Neural progenitor cell (in vitro differentiated cells): Measurements from ENCODE around the gene PHGDH. TPM values are rescaled to one million over a fixed set of nuclear protein-coding genes. Genes with fewer than 3 reads are reported as not detected.
"Not testable (repeated sequence)": the region's sequence is repeated elsewhere in the genome, so short reads cannot be mapped to it uniquely, and the experiment has no call there.

Source experiments
- DNase-seq: peaks from one replicate; pipeline ENCODE4 v3.0.0-alpha.2; 2016; ENCODE audit warnings: low spot score
- H2AFZ ChIP-seq: fragments of 200-600 bp; sonication (generic); replicated peaks from 2 replicates; pipeline ENCODE4 v1.6.1; 2016; ENCODE audit warnings: antibody characterized with exemption
- H3F3A ChIP-seq: fragments of 200-600 bp; sonication (generic); 2 replicates; pipeline ENCODE4 v1.6.1; 2016; ENCODE audit warnings: antibody characterized with exemption, low read depth
- H3K27ac ChIP-seq: fragments of 200-600 bp; sonication (generic); 2 replicates; pipeline ENCODE4 v1.5.1; 2016; ENCODE audit warnings: mild to moderate bottlenecking
- H3K27me3 ChIP-seq: fragments of 200-600 bp; sonication (generic); 2 replicates; pipeline ENCODE4 v1.6.1; 2016; ENCODE audit warnings: mild to moderate bottlenecking, moderate library complexity
- H3K36me3 ChIP-seq: fragments of 200-600 bp; sonication (generic); 2 replicates; pipeline ENCODE4 v1.5.1; 2016
- H3K4me1 ChIP-seq: fragments of 200-600 bp; sonication (generic); 2 replicates; pipeline ENCODE4 v1.6.1; 2016; ENCODE audit warnings: mixed run types
- H3K4me2 ChIP-seq: fragments of 200-600 bp; sonication (generic); 2 replicates; pipeline ENCODE4 v1.6.1; 2016
- H3K4me3 ChIP-seq: fragments of 200-600 bp; sonication (generic); 2 replicates; pipeline ENCODE4 v1.5.1; 2016
- H3K79me2 ChIP-seq: fragments of 200-600 bp; sonication (generic); 2 replicates; pipeline ENCODE4 v1.6.1; 2016; ENCODE audit warnings: low read depth
- H3K9ac ChIP-seq: fragments of 200-600 bp; sonication (generic); 2 replicates; pipeline ENCODE4 v1.6.1; 2016
- H3K9me3 ChIP-seq: fragments of 200-600 bp; sonication (generic); 2 replicates; pipeline ENCODE4 v1.5.1; 2016; ENCODE audit warnings: low read depth
- H4K20me1 ChIP-seq: fragments of 200-600 bp; sonication (generic); 2 replicates; pipeline ENCODE4 v1.6.1; 2016; ENCODE audit warnings: low read depth
- H3K27ac Mint-ChIP-seq: 3 replicates; pipeline ENCODE4 v1.8.0; 2021; ENCODE audit warnings: mixed read lengths
- H3K27me3 Mint-ChIP-seq: 2 replicates; pipeline ENCODE4 v1.8.0; 2022; ENCODE audit warnings: low read depth, mild to moderate bottlenecking, inconsistent platforms, moderate library complexity, mixed read lengths; ENCODE audit not compliant: insufficient read depth
- H3K36me3 Mint-ChIP-seq: 3 replicates; pipeline ENCODE4 v1.8.0; 2021; ENCODE audit warnings: mixed read lengths
- H3K4me1 Mint-ChIP-seq: 3 replicates; pipeline ENCODE4 v1.8.0; 2021; ENCODE audit warnings: mixed read lengths
- H3K4me3 Mint-ChIP-seq: 3 replicates; pipeline ENCODE4 v1.8.0; 2021; ENCODE audit warnings: mild to moderate bottlenecking, moderate library complexity, mixed read lengths
- H3K9me3 Mint-ChIP-seq: 3 replicates; pipeline ENCODE4 v1.8.0; 2020; ENCODE audit warnings: mixed read lengths
- EZH2 ChIP-seq: fragments of 200-600 bp; sonication (generic); IDR thresholded peaks from 2 replicates; pipeline ENCODE4 v1.6.1; 2017; ENCODE audit warnings: antibody characterized with exemption, mild to moderate bottlenecking, moderate library complexity
- EZH2phosphoT487 ChIP-seq: fragments of 200-600 bp; sonication (generic); IDR thresholded peaks from 2 replicates; pipeline ENCODE4 v1.6.1; 2017; ENCODE audit warnings: antibody characterized with exemption
- total RNA-seq: library from RNA; depleted of rRNA; stranded (reverse); fragments of >200 nt; gene quantifications from 2 replicates; pipeline ENCODE4 v1.2.3, GENCODE V29; 2015; ENCODE audit warnings: low replicate concordance
- TF ChIP-seq, protein P1 (sequence below): fragments of 200-600 bp; sonication (generic); IDR thresholded peaks from 2 replicates; pipeline ENCODE4 v1.5.1; 2017; ENCODE audit warnings: antibody characterized with exemption, mild to moderate bottlenecking

Gene PHGDH
- total RNA-seq, 1 donor from 2014 or later: 166 TPM

DNA sequence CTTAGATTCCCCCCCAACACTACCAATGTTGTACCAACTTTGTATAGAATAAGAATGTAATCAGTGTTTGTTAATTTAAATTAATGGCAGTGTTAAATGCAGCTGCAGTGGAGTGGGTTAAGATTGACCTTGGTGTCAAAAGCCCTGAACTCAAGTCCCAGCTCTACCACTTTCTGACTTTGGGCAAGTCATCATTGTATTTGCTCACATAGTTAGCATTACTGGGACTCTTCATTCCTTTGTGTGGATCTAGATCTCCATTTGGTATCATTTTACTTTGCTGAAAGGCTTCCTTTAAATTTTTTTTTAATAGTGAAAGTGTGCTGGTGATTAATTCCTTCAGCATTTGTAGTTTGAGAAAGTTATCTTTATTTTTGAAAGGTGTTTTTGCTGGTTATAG, 22.2 kb upstream of the PHGDH start:
- peaks cover 19% of the 10 kb centered on the region for H3K9me3 Mint-ChIP-seq
- peak; percentile 17 for DNase-seq
- no peak overlapping the region for H3K4me3 Mint-ChIP-seq
- H3K79me2 ChIP-seq: no peaks in the 10 kb centered on the region
- H3K36me3 ChIP-seq: no peaks in the 10 kb centered on the region
- no peak overlapping the region for H3K27ac Mint-ChIP-seq
- H3K4me3 ChIP-seq: no peak overlapping the region
- H3K4me1 Mint-ChIP-seq: peaks cover 3% of the 10 kb centered on the region
- H4K20me1 ChIP-seq: no peaks in the 10 kb centered on the region
- no peak overlapping the region for H3K9ac ChIP-seq
- H3F3A ChIP-seq: no peaks in the 10 kb centered on the region
- no peaks in the 10 kb centered on the region for H3K36me3 Mint-ChIP-seq
- H2AFZ ChIP-seq: no peak overlapping the region
- no peak overlapping the region for H3K27ac ChIP-seq
- H3K27me3 Mint-ChIP-seq: no peaks in the 10 kb centered on the region
- peaks cover 18% of the 10 kb centered on the region for H3K4me1 ChIP-seq
- H3K27me3 ChIP-seq: no peaks in the 10 kb centered on the region
- no peak for TF ChIP-seq EZH2
- TF ChIP-seq EZH2phosphoT487: no peak
- TF ChIP-seq, protein P1, sequence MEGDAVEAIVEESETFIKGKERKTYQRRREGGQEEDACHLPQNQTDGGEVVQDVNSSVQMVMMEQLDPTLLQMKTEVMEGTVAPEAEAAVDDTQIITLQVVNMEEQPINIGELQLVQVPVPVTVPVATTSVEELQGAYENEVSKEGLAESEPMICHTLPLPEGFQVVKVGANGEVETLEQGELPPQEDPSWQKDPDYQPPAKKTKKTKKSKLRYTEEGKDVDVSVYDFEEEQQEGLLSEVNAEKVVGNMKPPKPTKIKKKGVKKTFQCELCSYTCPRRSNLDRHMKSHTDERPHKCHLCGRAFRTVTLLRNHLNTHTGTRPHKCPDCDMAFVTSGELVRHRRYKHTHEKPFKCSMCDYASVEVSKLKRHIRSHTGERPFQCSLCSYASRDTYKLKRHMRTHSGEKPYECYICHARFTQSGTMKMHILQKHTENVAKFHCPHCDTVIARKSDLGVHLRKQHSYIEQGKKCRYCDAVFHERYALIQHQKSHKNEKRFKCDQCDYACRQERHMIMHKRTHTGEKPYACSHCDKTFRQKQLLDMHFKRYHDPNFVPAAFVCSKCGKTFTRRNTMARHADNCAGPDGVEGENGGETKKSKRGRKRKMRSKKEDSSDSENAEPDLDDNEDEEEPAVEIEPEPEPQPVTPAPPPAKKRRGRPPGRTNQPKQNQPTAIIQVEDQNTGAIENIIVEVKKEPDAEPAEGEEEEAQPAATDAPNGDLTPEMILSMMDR: no peak
- no peak overlapping the region for H3K4me2 ChIP-seq
- no peaks in the 10 kb centered on the region for H3K9me3 ChIP-seq

DNA sequence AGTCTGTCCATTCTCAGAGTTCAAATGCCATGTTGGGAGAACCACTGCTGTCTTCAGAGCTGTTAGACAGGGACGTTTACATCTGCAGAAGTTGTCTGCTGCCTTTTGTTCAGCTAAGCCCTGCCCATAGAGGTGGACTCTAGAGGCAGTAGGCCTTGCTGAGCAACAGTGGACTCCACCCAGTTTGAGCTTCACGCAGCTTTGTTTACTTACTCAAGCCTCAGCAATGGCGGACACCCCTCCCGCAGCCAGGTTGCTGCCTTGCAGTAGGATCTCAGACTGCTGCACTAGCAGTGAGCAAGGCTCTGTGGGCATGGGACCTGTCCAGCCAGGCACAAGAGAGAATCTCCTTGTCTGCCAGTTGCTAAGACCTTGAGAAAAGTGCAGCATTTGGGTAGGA, 14.9 kb upstream of the PHGDH start:
- not testable (repeated sequence) for H3K27me3 ChIP-seq, H3K9me3 ChIP-seq, H3K79me2 ChIP-seq, H3K36me3 ChIP-seq, H3F3A ChIP-seq, H3K9ac ChIP-seq, H3K4me2 ChIP-seq, H3K27me3 Mint-ChIP-seq, H3K27ac ChIP-seq, H3K36me3 Mint-ChIP-seq, DNase-seq, H3K27ac Mint-ChIP-seq, H3K4me1 Mint-ChIP-seq, H4K20me1 ChIP-seq, H3K4me3 ChIP-seq, H3K4me3 Mint-ChIP-seq
- H3K4me1 ChIP-seq: peaks cover 10% of the 10 kb centered on the region
- peak overlapping the region; percentile 34 for H2AFZ ChIP-seq
- H3K9me3 Mint-ChIP-seq: peaks cover 32% of the 10 kb centered on the region

DNA sequence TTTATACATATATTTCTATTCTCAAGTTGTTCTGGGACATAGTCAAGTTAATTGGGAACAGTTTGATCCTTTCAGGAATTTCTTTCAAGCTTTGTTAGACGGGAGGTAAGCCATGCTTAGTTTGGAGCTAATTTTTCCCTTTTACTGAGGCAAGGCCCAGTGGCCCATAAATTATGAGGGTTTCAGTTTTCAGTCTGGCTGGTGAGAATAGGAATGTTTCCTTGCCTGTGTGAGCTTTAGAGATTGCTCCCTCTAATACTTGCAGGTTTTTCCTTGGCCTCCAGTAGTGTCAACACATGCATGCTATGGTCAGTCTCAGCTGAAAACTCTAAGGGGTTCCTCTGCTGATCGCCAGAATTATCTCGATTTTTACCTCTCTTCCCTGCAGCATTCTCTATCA, 14.1 kb upstream of the PHGDH start:
- Histone ChIP-seq H3K9me3 (peaks cover 8% of the 10 kb centered on the region), H3K27me3 (no peaks in the 10 kb centered on the region), H3K27ac (no peak overlapping the region), H3K79me2 (no peaks in the 10 kb centered on the region), H3K9ac (no peak overlapping the region), H3K4me3 (no peak overlapping the region), H3K4me1 (peaks cover 10% of the 10 kb centered on the region), H3K4me2 (peak overlapping the region; percentile 17), H2AFZ (peak overlapping the region; percentile 85), H4K20me1 (no peaks in the 10 kb centered on the region), H3K36me3 (no peaks in the 10 kb centered on the region), H3F3A (no peaks in the 10 kb centered on the region)
- TF ChIP-seq EZH2 (no peak), EZH2phosphoT487 (no peak)
- TF ChIP-seq, protein P1: no peak
- no peak for DNase-seq
- no peaks in the 10 kb centered on the region for H3K36me3 Mint-ChIP-seq
- peak overlapping the region; percentile 81 for H3K27ac Mint-ChIP-seq
- H3K4me1 Mint-ChIP-seq: peaks cover 9% of the 10 kb centered on the region
- peaks cover 31% of the 10 kb centered on the region for H3K9me3 Mint-ChIP-seq
- no peak overlapping the region for H3K4me3 Mint-ChIP-seq
- H3K27me3 Mint-ChIP-seq: peaks cover 2% of the 10 kb centered on the region

DNA sequence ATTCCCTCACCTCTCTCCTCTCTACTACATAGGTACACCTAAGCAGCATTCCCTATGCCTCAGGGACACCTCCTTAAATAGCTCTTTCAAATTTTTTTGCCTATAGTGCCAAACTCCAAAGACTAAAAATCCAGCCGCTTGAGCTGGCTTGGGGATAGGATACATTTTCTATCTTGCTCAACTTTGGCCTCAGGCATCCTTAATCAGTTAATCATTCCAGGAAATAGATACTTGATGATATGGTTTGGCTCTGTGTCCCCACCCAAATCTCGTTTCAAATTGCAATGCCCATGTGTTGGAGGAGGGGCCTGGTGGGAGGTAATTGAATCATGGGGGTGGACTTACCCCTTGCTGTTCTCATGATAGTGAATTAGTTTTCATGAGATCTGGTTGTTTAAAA, 11.4 kb upstream of the PHGDH start:
- Mint-ChIP-seq H3K27ac (no peak overlapping the region), H3K9me3 (peaks cover 26% of the 10 kb centered on the region), H3K36me3 (no peaks in the 10 kb centered on the region), H3K27me3 (peaks cover 5% of the 10 kb centered on the region), H3K4me3 (no peak overlapping the region), H3K4me1 (peaks cover 9% of the 10 kb centered on the region)
- Histone ChIP-seq H3K27me3 (no peaks in the 10 kb centered on the region), H3F3A (no peaks in the 10 kb centered on the region), H3K9ac (no peak overlapping the region), H3K4me3 (no peak overlapping the region), H3K9me3 (peaks cover 8% of the 10 kb centered on the region), H3K36me3 (no peaks in the 10 kb centered on the region), H3K79me2 (no peaks in the 10 kb centered on the region), H3K4me1 (peaks cover 10% of the 10 kb centered on the region), H2AFZ (no peak overlapping the region), H3K27ac (no peak overlapping the region), H4K20me1 (no peaks in the 10 kb centered on the region), H3K4me2 (no peak overlapping the region)
- TF ChIP-seq, protein P1: no peak
- TF ChIP-seq EZH2 (no peak), EZH2phosphoT487 (no peak)
- DNase-seq: no peak
